ENCODE data around the gene NEIL3.
A peak's percentile ranks its signal among the peaks of the same experiment; 100 is the strongest.

The NEIL3 gene

GRCh38 chr4:177339477-177340374 is 30.1 kb downstream of the NEIL3 start:
- Histone ChIP-seq H3K79me2 (ENCODE audit: control insufficient read depth, low read length) (peaks cover under 1% of the 10 kb centered on the region; the same call in 1 of the 2 replicates), H3K4me3 (ENCODE audit: low read length) (no peak overlapping the region), H3F3A (ENCODE audit: control insufficient read depth, insufficient read depth) (0 out of 2 replicates have a peak, but pooled peaks cover 4% of the 10 kb centered on the region), H3K36me3 (ENCODE audit: control insufficient read depth, low read length) (peaks cover 79% of the 10 kb centered on the region), H3K4me1 (ENCODE audit: control insufficient read depth, low read length) (no peaks in the 10 kb centered on the region), H3K9me2 (replicated peaks; ENCODE audit: control insufficient read depth, low read length) (no peaks in the 10 kb centered on the region), H3K4me2 (ENCODE audit: low read length) (no peak overlapping the region), H4K20me1 (ENCODE audit: control insufficient read depth, insufficient read depth, low read depth, low read length) (0 out of 2 replicates have a peak, but pooled peaks cover 3% of the 10 kb centered on the region), H3K9me3 (ENCODE audit: control insufficient read depth, insufficient read depth, low read length) (no peaks in the 10 kb centered on the region), H3K27me3 (ENCODE audit: control insufficient read depth, low read length) (no peaks in the 10 kb centered on the region), H3K27ac (ENCODE audit: low read depth, low read length) (no peak overlapping the region)
- no peak for TF ChIP-seq EZH2phosphoT487 (IDR thresholded peaks at IDR 0.05; ENCODE audit: borderline replicate concordance, low read length)
- TF ChIP-seq CTCF (IDR thresholded peaks at IDR 0.05; ENCODE audit: low read depth, low read length, poor library complexity, severe bottlenecking), result peak; percentile 63

GRCh38 chr4:177348348-177348747 is 38.7 kb downstream of the NEIL3 start:
- Histone ChIP-seq H3K4me3 (ENCODE audit: low read length) (no peak overlapping the region), H4K20me1 (ENCODE audit: control insufficient read depth, insufficient read depth, low read depth, low read length) (no peaks in the 10 kb centered on the region), H3K4me2 (ENCODE audit: low read length) (no peak overlapping the region), H3K9me2 (replicated peaks; ENCODE audit: control insufficient read depth, low read length) (no peaks in the 10 kb centered on the region), H3K79me2 (ENCODE audit: control insufficient read depth, low read length) (no peaks in the 10 kb centered on the region), H3K4me1 (ENCODE audit: control insufficient read depth, low read length) (no peaks in the 10 kb centered on the region), H3K9me3 (ENCODE audit: control insufficient read depth, insufficient read depth, low read length) (no peaks in the 10 kb centered on the region), H3K36me3 (ENCODE audit: control insufficient read depth, low read length) (peaks cover 63% of the 10 kb centered on the region), H3K27ac (ENCODE audit: low read depth, low read length) (no peak overlapping the region), H3K27me3 (ENCODE audit: control insufficient read depth, low read length) (no peaks in the 10 kb centered on the region), H3F3A (ENCODE audit: control insufficient read depth, insufficient read depth) (peaks cover 5% of the 10 kb centered on the region)
- no peak for TF ChIP-seq CTCF (IDR thresholded peaks at IDR 0.05; ENCODE audit: low read depth, low read length, poor library complexity, severe bottlenecking)
- no peak for TF ChIP-seq EZH2phosphoT487 (IDR thresholded peaks at IDR 0.05; ENCODE audit: borderline replicate concordance, low read length)

- Histone ChIP-seq H3K4me1 (ENCODE audit: control insufficient read depth, low read length) (no peaks in the 10 kb centered on the region), H3K4me3 (ENCODE audit: low read length) (no peak overlapping the region), H3K27ac (ENCODE audit: low read depth, low read length) (no peak overlapping the region), H3K36me3 (ENCODE audit: control insufficient read depth, low read length) (peaks cover 67% of the 10 kb centered on the region), H3K27me3 (ENCODE audit: control insufficient read depth, low read length) (no peaks in the 10 kb centered on the region), H3K4me2 (ENCODE audit: low read length) (no peak overlapping the region), H3K9me2 (replicated peaks; ENCODE audit: control insufficient read depth, low read length) (no peaks in the 10 kb centered on the region), H3K9me3 (ENCODE audit: control insufficient read depth, insufficient read depth, low read length) (no peaks in the 10 kb centered on the region), H3K79me2 (ENCODE audit: control insufficient read depth, low read length) (no peaks in the 10 kb centered on the region), H3F3A (ENCODE audit: control insufficient read depth, insufficient read depth) (peaks cover 5% of the 10 kb centered on the region), H4K20me1 (ENCODE audit: control insufficient read depth, insufficient read depth, low read depth, low read length) (no peaks in the 10 kb centered on the region)
- TF ChIP-seq EZH2phosphoT487 (IDR thresholded peaks at IDR 0.05; ENCODE audit: borderline replicate concordance, low read length) (no peak), CTCF (IDR thresholded peaks at IDR 0.05; ENCODE audit: low read depth, low read length, poor library complexity, severe bottlenecking) (no peak)
Measured at GRCh38 chr4:177349191-177349590, 39.5 kb downstream of the NEIL3 start.
